Lower lobe of right lung (tissue), 2 donors: Measurements from ENCODE around the gene RBM8A. TPM values are rescaled to one million over a fixed set of nuclear protein-coding genes. Genes with fewer than 3 reads are reported as not detected.
"Not testable (repeated sequence)": the region's sequence is repeated elsewhere in the genome, so short reads cannot be mapped to it uniquely, and the experiment has no call there.

ENCODE experiments used
- ATAC-seq, 2 donors: fragments of 200-7000 bp; cut with Tn5 transposase; one replicate each; pipeline ENCODE4 v1.9.1; 2020 to 2022; ENCODE audit warnings: mild to moderate bottlenecking in 2 of 2, moderate library complexity in 2 of 2
- DNase-seq: peaks from one replicate; pipeline ENCODE4 v3.0.0-alpha.2; 2020
- H3K27ac ChIP-seq: fragments of 200-600 bp; one replicate; pipeline ENCODE4 v1.8.0; 2022
- H3K27me3 ChIP-seq: fragments of 200-600 bp; one replicate; pipeline ENCODE4 v1.8.0; 2022; ENCODE audit warnings: low read depth
- H3K36me3 ChIP-seq: fragments of 200-600 bp; one replicate; pipeline ENCODE4 v1.8.0; 2022; ENCODE audit warnings: mild to moderate bottlenecking
- H3K4me1 ChIP-seq: fragments of 200-600 bp; one replicate; pipeline ENCODE4 v1.8.0; 2022
- H3K4me3 ChIP-seq: fragments of 200-600 bp; one replicate; pipeline ENCODE4 v1.8.0; 2022; ENCODE audit warnings: mild to moderate bottlenecking
- H3K9me3 ChIP-seq: fragments of 200-600 bp; one replicate; pipeline ENCODE4 v1.8.0; 2022
- intact Hi-C: fragments of 100-400 bp; cut with DNase I; formaldehyde crosslinking; loops from one replicate; pipeline ENCODE4 v1.11.0; 2022
- total RNA-seq: library from RNA; stranded (reverse); fragmentation: NEBNext Ultra II Directional; extraction: Animal tissue kit (Norgen Biotek cat#: 25700); gene quantifications from one replicate; pipeline ENCODE4 v1.2.1, GENCODE V29; 2021
- TF ChIP-seq, protein P1 (sequence below): fragments of 200-600 bp; IDR thresholded peaks from one replicate; pipeline ENCODE4 v1.8.0; 2022; ENCODE audit warnings: antibody characterized with exemption, mild to moderate bottlenecking
- donor health status: DM: no; HTN: yes; CAD: no; lungs with severe emphysema.

Gene RBM8A
- total RNA-seq, 1 donor from 2014 or later: 109 TPM

DNA sequence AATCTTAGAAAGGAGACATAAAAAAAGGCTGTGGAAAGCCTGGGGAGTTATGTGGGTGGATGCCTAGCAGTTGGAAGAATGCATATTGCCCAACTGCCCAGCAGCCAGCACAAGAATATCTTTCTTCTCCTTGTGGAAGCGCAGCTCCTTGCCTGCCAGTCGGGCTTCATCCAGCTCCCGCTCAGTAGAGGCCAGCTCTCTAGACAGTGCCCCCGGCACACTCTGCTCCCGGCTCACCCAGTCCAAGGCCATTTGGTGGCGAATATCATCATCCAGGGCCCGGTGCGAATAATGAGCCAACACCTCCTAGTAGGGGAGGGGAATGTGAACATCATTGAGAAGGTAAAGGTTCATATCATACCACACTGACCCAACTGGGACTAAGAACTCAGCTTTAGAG, 9.0 kb upstream of the RBM8A start:
- no peak overlapping the region for H3K27ac ChIP-seq
- no peak for DNase-seq
- H3K9me3 ChIP-seq: no peaks in the 10 kb centered on the region
- peaks cover 15% of the 10 kb centered on the region for H3K4me1 ChIP-seq
- intact Hi-C loops: no loop called here
- peak in 1 of 2 donors; percentile 47 for ATAC-seq
- H3K27me3 ChIP-seq: no peaks in the 10 kb centered on the region
- TF ChIP-seq, protein P1, sequence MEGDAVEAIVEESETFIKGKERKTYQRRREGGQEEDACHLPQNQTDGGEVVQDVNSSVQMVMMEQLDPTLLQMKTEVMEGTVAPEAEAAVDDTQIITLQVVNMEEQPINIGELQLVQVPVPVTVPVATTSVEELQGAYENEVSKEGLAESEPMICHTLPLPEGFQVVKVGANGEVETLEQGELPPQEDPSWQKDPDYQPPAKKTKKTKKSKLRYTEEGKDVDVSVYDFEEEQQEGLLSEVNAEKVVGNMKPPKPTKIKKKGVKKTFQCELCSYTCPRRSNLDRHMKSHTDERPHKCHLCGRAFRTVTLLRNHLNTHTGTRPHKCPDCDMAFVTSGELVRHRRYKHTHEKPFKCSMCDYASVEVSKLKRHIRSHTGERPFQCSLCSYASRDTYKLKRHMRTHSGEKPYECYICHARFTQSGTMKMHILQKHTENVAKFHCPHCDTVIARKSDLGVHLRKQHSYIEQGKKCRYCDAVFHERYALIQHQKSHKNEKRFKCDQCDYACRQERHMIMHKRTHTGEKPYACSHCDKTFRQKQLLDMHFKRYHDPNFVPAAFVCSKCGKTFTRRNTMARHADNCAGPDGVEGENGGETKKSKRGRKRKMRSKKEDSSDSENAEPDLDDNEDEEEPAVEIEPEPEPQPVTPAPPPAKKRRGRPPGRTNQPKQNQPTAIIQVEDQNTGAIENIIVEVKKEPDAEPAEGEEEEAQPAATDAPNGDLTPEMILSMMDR: no peak
- H3K4me3 ChIP-seq: no peak overlapping the region
- H3K36me3 ChIP-seq: peaks cover 70% of the 10 kb centered on the region

DNA sequence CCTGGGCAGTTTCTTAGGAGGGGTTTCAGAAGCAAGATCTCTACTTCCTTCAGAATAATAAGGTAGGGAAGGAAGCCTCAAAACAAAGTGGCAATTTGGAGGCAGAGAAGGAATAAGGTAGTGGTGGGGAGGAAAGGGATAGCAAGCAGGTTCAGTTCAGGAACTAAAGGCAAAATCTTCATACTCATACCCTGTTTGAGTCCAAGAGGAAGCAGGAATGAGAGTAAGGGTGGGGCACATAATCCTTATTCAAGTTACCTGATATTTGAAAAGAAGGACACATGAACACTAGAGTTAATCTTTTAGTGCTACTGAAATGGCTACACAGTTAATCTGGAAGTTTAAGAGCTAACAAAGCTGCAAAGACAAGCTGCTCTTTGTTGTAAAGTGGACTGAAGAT, 8.4 kb upstream of the RBM8A start:
- Histone ChIP-seq H3K4me3 (no peak overlapping the region), H3K9me3 (no peaks in the 10 kb centered on the region), H3K27me3 (no peaks in the 10 kb centered on the region), H3K4me1 (peaks cover 15% of the 10 kb centered on the region), H3K36me3 (peaks cover 65% of the 10 kb centered on the region), H3K27ac (no peak overlapping the region)
- no peak for DNase-seq
- ATAC-seq: no peak
- intact Hi-C loops: no loop called here
- TF ChIP-seq, protein P1: no peak

DNA sequence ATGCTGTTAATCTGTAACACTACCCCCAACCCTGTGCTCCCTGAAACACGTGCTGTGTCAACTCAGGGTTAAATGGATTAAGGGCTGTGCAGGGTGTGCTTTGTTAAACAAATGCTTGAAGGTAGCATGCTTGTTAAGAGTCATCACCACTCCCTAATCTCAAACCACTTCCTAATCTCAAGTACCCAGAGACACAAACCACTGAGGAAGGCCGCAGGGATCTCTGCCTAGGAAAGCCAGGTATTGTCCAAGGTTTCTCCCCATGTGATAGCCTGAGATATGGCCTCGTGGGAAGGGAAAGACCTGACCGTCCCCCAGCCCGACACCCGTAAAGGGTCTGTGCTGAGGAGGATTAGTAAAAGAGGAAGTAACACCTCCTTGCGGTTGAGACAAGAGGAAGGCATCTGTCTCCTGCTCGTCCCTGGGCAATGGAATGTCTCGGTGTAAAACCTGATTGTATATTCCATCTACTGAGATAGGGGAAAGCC, 5.3 kb upstream of the RBM8A start:
- H3K36me3 ChIP-seq: peaks cover 44% of the 10 kb centered on the region
- H3K9me3 ChIP-seq, H3K27me3 ChIP-seq, intact Hi-C loops, DNase-seq, H3K4me3 ChIP-seq: not testable (repeated sequence)
- peak overlapping the region; percentile 28 for H3K27ac ChIP-seq
- peaks cover 20% of the 10 kb centered on the region for H3K4me1 ChIP-seq
- ATAC-seq: peak in 1 of 2 donors; percentile 33

DNA sequence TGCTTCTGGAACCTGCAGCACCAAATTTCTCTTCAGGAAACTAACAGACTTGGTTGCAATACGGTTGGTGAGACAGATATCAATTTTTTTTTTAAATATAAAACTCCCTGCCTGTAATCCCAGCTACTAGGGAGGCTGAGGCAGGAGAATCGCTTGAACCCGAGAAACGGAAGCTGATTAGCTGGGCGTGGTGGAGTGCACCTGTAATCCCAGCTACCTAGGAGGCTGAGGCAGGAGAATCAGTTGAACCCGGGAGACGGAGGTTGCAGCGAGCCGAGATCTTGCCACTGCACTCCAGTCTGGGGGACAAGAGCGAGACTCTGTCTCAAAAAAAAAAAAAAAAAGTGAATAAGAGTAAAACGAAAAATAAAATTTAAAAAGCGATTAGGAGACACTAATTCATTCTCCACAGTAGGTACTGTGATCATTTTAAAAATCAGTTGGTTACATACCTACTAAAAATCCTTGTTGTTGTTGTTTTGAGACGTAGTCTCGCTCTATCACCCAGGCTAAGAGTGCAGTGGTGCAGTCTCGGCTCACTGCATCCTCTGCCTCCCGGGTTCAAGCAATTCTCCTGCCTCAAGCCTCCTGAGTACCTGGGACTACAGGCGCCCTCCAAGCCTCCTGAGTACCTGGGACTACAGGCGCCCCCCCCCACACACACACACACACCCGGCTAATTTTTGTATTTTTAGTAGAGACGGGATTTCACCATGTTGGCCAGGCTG, 796 bp upstream of the RBM8A start:
- intact Hi-C loops: no loop called here
- TF ChIP-seq, protein P1: no peak
- Histone ChIP-seq H3K9me3 (no peaks in the 10 kb centered on the region), H3K36me3 (peaks cover 25% of the 10 kb centered on the region), H3K4me3 (peak overlapping the region; percentile 77), H3K4me1 (peaks cover 28% of the 10 kb centered on the region), H3K27me3 (no peaks in the 10 kb centered on the region), H3K27ac (peak overlapping the region; percentile 90)
- DNase-seq: no peak
- ATAC-seq: no peak

DNA sequence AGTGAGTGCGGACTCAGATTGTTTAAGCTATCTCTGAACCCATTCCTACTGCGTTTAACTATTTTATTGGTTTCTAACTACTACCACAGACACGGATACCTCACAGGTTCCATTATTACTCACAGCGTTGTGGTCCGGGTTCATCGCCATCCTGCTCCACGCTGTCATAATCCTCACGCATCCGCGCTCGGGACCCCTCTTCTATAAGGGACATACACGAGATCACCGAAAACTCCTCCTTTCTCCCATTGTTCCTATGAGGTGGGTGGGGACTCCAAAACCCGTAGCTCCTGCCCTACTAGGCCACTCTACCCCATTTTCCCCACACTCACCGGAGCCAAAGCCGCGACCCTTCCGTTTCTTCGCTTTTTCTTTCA, 610 bp downstream of the RBM8A start:
- peaks cover 18% of the 10 kb centered on the region for H3K4me1 ChIP-seq
- peak overlapping the region; percentile 77 for H3K4me3 ChIP-seq
- H3K27me3 ChIP-seq: no peaks in the 10 kb centered on the region
- peak overlapping the region; percentile 90 for H3K27ac ChIP-seq
- intact Hi-C loops: no loop called here
- DNase-seq (no peak), ATAC-seq (peak; percentile 3 to 10)
- H3K9me3 ChIP-seq: no peaks in the 10 kb centered on the region
- H3K36me3 ChIP-seq: peaks cover 30% of the 10 kb centered on the region
- TF ChIP-seq, protein P1: no peak

GRCh38 chr1:145922266-145922665, 5.0 kb downstream of the RBM8A start:
- Histone ChIP-seq H3K36me3 (peaks cover 30% of the 10 kb centered on the region), H3K4me1 (peaks cover 32% of the 10 kb centered on the region), H3K27ac (no peak overlapping the region), H3K27me3 (no peaks in the 10 kb centered on the region), H3K4me3 (no peak overlapping the region), H3K9me3 (no peaks in the 10 kb centered on the region)
- intact Hi-C loops: no loop called here
- TF ChIP-seq, protein P1: no peak
- ATAC-seq: no peak
- no peak for DNase-seq

GRCh38 chr1:145920297-145920696, 7.0 kb downstream of the RBM8A start:
- Histone ChIP-seq H3K4me1 (peaks cover 26% of the 10 kb centered on the region), H3K36me3 (peaks cover 35% of the 10 kb centered on the region)
- intact Hi-C loops, H3K4me3 ChIP-seq, DNase-seq, ATAC-seq, H3K9me3 ChIP-seq, H3K27me3 ChIP-seq, H3K27ac ChIP-seq: not testable (repeated sequence)
